Thymus (tissue), 11 donors: Measurements from ENCODE around the gene CDC37L1. TPM values are rescaled to one million over a fixed set of nuclear protein-coding genes. Genes with fewer than 3 reads are reported as not detected.
"Not testable (repeated sequence)": the region's sequence is repeated elsewhere in the genome, so short reads cannot be mapped to it uniquely, and the experiment has no call there.

Experiments used
- DNase-seq, 9 donors: peaks; one replicate each; pipeline ENCODE4 v3.0.0-alpha.2; 2013; ENCODE audit warnings: low spot score in 9 of 9, low read depth in 6 of 9, missing footprints in 1 of 9
- H3K27ac ChIP-seq, 2 donors: one replicate each; pipeline ENCODE4 v1.5.1; 2013; ENCODE audit warnings: control low read depth in 1 of 2, low read depth in 1 of 2, low read length in 1 of 2, mild to moderate bottlenecking in 1 of 2, moderate library complexity in 1 of 2
- H3K27me3 ChIP-seq, 2 donors: one replicate each; pipeline ENCODE4 v1.5.1; 2013; ENCODE audit warnings: low read length in 1 of 2; ENCODE audit not compliant: control insufficient read depth in 2 of 2, insufficient read depth in 1 of 2
- H3K36me3 ChIP-seq, 2 donors: one replicate each; pipeline ENCODE4 v1.5.1; 2013; ENCODE audit warnings: low read length in 1 of 2, mild to moderate bottlenecking in 1 of 2, moderate library complexity in 1 of 2; ENCODE audit not compliant: control insufficient read depth in 2 of 2, insufficient read depth in 2 of 2
- H3K4me1 ChIP-seq, 2 donors: one replicate each; pipeline ENCODE4 v1.5.1; 2013; ENCODE audit warnings: low read length in 2 of 2; ENCODE audit not compliant: control insufficient read depth in 2 of 2, insufficient read depth in 2 of 2
- H3K4me3 ChIP-seq, 2 donors: one replicate each; pipeline ENCODE4 v1.5.1; 2013; ENCODE audit warnings: low read length in 2 of 2, control low read depth in 1 of 2, mild to moderate bottlenecking in 1 of 2
- H3K9me3 ChIP-seq, 2 donors: one replicate each; pipeline ENCODE4 v1.5.1; 2013; ENCODE audit warnings: low read length in 1 of 2, mild to moderate bottlenecking in 1 of 2; ENCODE audit not compliant: control insufficient read depth in 2 of 2, insufficient read depth in 1 of 2
- WGBS: extraction: QIAGEN DNeasy Blood & Tissue Kit; methylation state at CpG from one replicate; pipeline ENCODE4 v1.1.7; 2013; 5-methylcytosine and 5-hydroxymethylcytosine counted together
- polyA plus RNA-seq: library from polyadenylated mRNA; stranded (reverse); fragments of 200-250 nt; gene quantifications from one replicate; pipeline ENCODE4 v1.2.3, GENCODE V29; 2013
- total RNA-seq: library from RNA; stranded (reverse); fragments of 120-200 nt; gene quantifications from one replicate; pipeline ENCODE4 v1.2.4, GENCODE V29; 2013
- donor health status: healthy.

CDC37L1 gene
- total and polyA plus RNA-seq, 2 donors = 14.5 to 16.9 TPM

DNA sequence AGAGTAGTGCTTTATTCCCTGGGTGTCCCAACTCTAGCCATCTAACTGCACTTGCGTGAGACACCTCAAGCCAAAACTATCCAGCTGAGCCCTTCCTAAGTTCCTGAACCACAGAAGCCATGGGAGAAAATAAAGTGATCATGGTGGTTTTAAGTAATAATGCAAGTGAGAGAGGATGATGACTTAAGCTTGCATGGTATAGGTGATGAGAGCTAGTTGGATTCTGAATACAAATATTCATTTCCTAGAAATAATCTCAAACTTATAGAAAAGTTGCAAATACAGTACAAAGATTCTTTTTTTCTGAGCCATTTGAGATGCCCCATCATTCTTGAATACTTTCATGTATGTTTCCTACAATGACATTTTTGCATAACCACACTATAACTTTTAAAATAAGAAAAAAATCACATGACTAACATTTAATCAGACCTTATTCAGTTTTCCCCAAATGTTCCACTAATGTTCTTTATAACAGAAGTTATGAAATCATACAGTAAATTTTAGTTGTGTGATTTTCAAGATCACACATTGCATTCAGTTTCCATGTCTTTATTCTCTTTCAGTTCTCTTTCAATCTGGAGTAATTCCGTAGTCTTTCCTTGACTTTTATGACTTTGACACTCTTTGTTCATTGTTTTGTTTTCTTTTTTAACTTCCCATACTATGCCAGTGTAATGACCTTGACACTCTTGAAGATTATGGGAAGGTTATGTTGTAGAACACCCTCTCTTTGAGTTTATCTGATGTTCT lies 67.1 kb downstream of the CDC37L1 start:
- H3K27ac ChIP-seq = no peak overlapping the region
- 98% methylated on average over 2 of the region's 2 CpGs for WGBS
- DNase-seq = no peak
- no peak overlapping the region for H3K4me3 ChIP-seq
- H3K4me1 ChIP-seq = peaks cover 0 to 4% of the 10 kb centered on the region in 2 donors
- H3K36me3 ChIP-seq = no peaks in the 10 kb centered on the region
- H3K9me3 ChIP-seq = no peaks in the 10 kb centered on the region
- no peaks in the 10 kb centered on the region for H3K27me3 ChIP-seq

DNA sequence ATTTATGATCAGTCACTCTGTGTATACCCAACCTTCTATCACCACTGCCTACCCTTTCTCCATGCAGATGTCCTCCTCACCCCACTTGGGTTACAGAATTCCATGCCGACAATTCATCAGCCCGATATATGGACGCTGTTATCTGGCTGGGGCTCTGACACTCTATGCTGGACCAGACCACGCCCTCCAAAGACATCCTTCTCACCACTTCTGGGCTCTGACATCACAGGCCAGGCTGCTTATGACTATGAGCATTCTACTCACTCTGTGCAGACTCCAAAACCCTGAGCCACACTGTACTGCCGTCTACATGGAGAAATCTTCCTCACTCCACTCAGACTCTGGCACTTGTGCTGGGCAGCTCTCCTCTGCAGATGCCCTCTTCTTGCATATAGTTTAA lies 69.2 kb downstream of the CDC37L1 start:
- H3K9me3 ChIP-seq = no peaks in the 10 kb centered on the region
- no peak overlapping the region for H3K27ac ChIP-seq
- H3K36me3 ChIP-seq = no peaks in the 10 kb centered on the region
- DNase-seq = no peak
- H3K4me3 ChIP-seq = no peak overlapping the region
- H3K27me3 ChIP-seq = no peaks in the 10 kb centered on the region
- 97% methylated on average over 5 of the region's 5 CpGs for WGBS
- H3K4me1 ChIP-seq = no peaks in the 10 kb centered on the region

DNA sequence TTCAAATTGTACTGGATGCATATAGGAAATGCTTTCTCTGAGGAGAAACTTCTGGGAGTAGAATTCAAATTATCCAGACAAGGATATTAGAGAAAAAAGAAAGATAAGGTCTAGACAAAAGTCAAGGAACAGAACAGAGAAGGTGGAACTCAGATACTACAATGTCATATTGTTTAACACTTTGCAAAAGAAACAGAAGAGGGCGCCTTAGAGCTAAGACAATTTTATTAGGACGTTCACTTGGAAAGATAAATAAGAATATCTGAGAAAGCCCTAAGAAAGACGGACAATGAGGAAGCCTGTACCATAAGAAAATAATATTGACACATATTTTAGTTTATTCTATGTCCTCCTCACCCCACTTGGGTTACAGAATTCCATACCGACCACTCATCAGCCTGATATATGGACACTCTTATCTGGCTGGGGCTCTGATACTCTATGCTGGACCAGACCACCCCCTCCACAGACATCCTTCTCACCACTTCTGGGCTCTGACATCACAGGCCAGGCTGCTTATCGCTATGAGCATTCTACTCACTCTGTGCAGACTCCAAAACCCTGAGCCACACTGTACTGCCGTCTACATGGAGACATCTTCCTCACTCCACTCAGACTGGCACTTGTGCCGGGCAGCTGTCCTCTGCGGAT lies 70.8 kb downstream of the CDC37L1 start:
- Histone ChIP-seq H3K4me3 (no peak overlapping the region), H3K27me3 (no peaks in the 10 kb centered on the region), H3K27ac (no peak overlapping the region), H3K4me1 (no peaks in the 10 kb centered on the region), H3K36me3 (no peaks in the 10 kb centered on the region), H3K9me3 (no peaks in the 10 kb centered on the region)
- DNase-seq = peak in 4 of 9 donors; percentile 26 to 61 (median 41)
- WGBS = 63% methylated on average over 8 of the region's 8 CpGs

- H3K4me1 ChIP-seq, H3K36me3 ChIP-seq, H3K9me3 ChIP-seq, H3K27ac ChIP-seq, DNase-seq, H3K27me3 ChIP-seq, H3K4me3 ChIP-seq: not testable (repeated sequence)
Observed at GRCh38 chr9:4754530-4754929, 75.2 kb downstream of the CDC37L1 start.

DNA sequence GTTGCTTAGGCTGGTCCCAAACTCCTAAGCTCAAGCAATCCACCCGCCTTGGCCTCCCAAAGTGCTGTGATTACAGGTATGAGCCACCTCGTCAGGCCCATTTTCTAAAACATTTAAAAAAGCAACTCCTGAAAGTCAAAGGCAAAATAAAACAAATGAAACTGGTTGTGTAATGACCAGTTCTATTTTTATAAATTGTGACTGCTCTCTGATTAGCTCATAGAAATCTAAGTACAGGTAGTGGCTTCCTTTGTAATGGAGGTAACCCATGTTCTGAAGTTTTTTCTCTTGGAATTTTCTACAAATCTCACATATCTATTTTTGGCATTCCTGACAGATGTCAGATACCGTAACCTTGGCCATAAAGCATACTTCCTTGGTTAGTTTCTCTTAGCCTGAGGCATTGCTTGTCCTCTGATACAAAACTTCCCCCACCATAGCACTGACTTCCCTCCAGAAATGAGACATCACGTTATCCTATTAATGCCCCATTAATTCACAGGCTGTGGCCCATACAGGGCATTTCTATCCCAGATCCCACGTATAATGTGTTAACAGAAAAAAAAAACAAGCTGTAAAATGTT lies 75.7 kb downstream of the CDC37L1 start:
- Histone ChIP-seq H3K4me3 (no peak overlapping the region), H3K27ac (no peak overlapping the region), H3K36me3 (no peaks in the 10 kb centered on the region), H3K9me3 (peaks cover 0 to 3% of the 10 kb centered on the region in 2 donors), H3K27me3 (peaks cover 0 to 2% of the 10 kb centered on the region in 2 donors), H3K4me1 (no peaks in the 10 kb centered on the region)
- DNase-seq = no peak
- 77% methylated on average over 5 of the region's 5 CpGs for WGBS

DNA sequence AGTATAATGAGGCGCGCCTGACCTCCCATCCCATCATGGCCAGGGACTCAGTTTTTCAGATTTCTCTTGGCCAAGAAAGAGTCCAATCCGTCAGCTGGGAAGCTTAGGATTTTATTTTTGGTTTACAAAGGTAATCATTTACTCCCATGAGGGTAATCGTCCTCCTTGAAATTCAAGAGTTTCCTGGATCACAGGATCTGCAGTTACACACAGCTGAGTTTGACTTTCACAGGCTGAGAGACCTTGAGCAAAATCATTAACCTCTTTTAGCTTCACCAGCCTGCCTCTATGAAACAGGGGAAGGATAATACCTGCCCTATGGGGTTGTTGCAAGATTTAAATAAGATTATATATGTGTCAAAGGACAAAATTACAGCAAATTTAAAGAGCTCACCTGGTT lies 77.1 kb downstream of the CDC37L1 start:
- peaks cover 0 to 2% of the 10 kb centered on the region in 2 donors for H3K27me3 ChIP-seq
- 80% methylated on average over 4 of the region's 4 CpGs for WGBS
- DNase-seq = no peak
- no peaks in the 10 kb centered on the region for H3K4me1 ChIP-seq
- H3K4me3 ChIP-seq = no peak overlapping the region
- no peaks in the 10 kb centered on the region for H3K36me3 ChIP-seq
- H3K27ac ChIP-seq = no peak overlapping the region
- H3K9me3 ChIP-seq = peaks cover 0 to 3% of the 10 kb centered on the region in 2 donors

Other genes starting within 250 kb of the CDC37L1 start
- 0.42 TPM for gene SLC1A1, start 189.1 kb upstream of the CDC37L1 start, total RNA-seq
- 0.59 TPM for gene SLC1A1, start 189.1 kb upstream of the CDC37L1 start, polyA plus RNA-seq
- 6.4 TPM for gene PLPP6, start 17.3 kb upstream of the CDC37L1 start, total RNA-seq
- 12.4 TPM for gene PLPP6, start 17.3 kb upstream of the CDC37L1 start, polyA plus RNA-seq
- gene SPATA6L, start 13.1 kb upstream of the CDC37L1 start, total RNA-seq = 0.47 TPM
- 1.2 TPM for gene SPATA6L, start 13.1 kb upstream of the CDC37L1 start, polyA plus RNA-seq
- gene AK3, start 61.6 kb downstream of the CDC37L1 start, total RNA-seq = 25.1 TPM
- gene AK3, start 61.6 kb downstream of the CDC37L1 start, polyA plus RNA-seq = 85.7 TPM
- 19.6 TPM for gene RCL1, start 113.4 kb downstream of the CDC37L1 start, total RNA-seq
- gene RCL1, start 113.4 kb downstream of the CDC37L1 start, polyA plus RNA-seq = 24.0 TPM